HepG2 (cell line): ENCODE results near the gene FIBCD1. TPM values are rescaled to one million over a fixed set of nuclear protein-coding genes. Genes with fewer than 3 reads are reported as not detected.

ENCODE experiments used
- ATAC-seq: fragments of 200-7000 bp; cut with Tn5 transposase; 3 replicates; pipeline ENCODE4 v1.9.1; 2020; ENCODE audit warnings: mild to moderate bottlenecking, moderate library complexity
- BruUV-seq: library from RNA; stranded (reverse); fragments of 400-500 nt; replicated peaks from 2 replicates; lab custom pipeline; 2021; lab: Mats Ljungman, UMichigan
- CTCF ChIA-PET: fragments of 300-600 bp; formaldehyde crosslinking; extraction: SDS; loops from one replicate; lab custom pipeline; 2021; ENCODE audit warnings: low total read pairs, inconsistent platforms, low intra/inter-chr PET ratio; lab: Yijun Ruan, JAX
- POLR2A ChIA-PET: fragments of 350-600 bp; sonication (Branson Sonifier 250); formaldehyde crosslinking; loops from one replicate; lab custom pipeline; 2020; ENCODE audit warnings: antibody characterized with exemption, inconsistent platforms; lab: Yijun Ruan, JAX
- DNase-seq: peaks from one replicate; pipeline ENCODE4 v3.0.0-alpha.2; 2015; ENCODE audit warnings: low spot score
- FAIRE-seq: peaks from 3 replicates; lab custom pipeline; 2011; peaks lifted over from hg19 to GRCh38; lab: Jason Lieb, UNC
- H2AFZ ChIP-seq: one replicate; pipeline ENCODE4 v1.6.1; 2011; ENCODE audit warnings: low read length, inconsistent platforms
- H3K27ac ChIP-seq: fragments of 300-600 bp; 3 replicates; pipeline ENCODE4 v1.8.0; 2011; ENCODE audit warnings: mixed run types, mild to moderate bottlenecking, mixed read lengths, low read length, inconsistent platforms; ENCODE audit not compliant: insufficient read depth; ENCODE audit errors: extremely low read length
- H3K27me3 ChIP-seq, 2 experiments: fragments of 200-600 bp in 1 of 2; 2 replicates in 1 of 2; 3 replicates in 1 of 2; pipeline versions ENCODE4 v1.6.0 to v1.8.0; 2011; ENCODE audit warnings: low read length in 2 of 2, mild to moderate bottlenecking in 2 of 2, moderate library complexity in 2 of 2, inconsistent platforms in 1 of 2; ENCODE audit not compliant: insufficient read depth in 2 of 2, control insufficient read depth in 1 of 2
- H3K36me3 ChIP-seq, 2 experiments: fragments of 200-600 bp in 1 of 2; replicated peaks in 1 of 2; 2 replicates in 1 of 2; 3 replicates in 1 of 2; pipeline versions ENCODE4 v1.5.1 to v1.8.0; 2011; ENCODE audit warnings: low read length in 2 of 2, inconsistent platforms in 1 of 2; ENCODE audit not compliant: insufficient read depth in 2 of 2, control insufficient read depth in 1 of 2
- H3K4me1 ChIP-seq: 2 replicates; pipeline ENCODE4 v1.5.1; 2012; ENCODE audit warnings: low read length, inconsistent platforms; ENCODE audit not compliant: insufficient read depth
- H3K4me2 ChIP-seq: 2 replicates; pipeline ENCODE4 v1.6.0; 2011; ENCODE audit warnings: low read depth, low read length, inconsistent platforms
- H3K4me3 ChIP-seq, 3 experiments: fragments of 200-600 bp in 1 of 3; sonication (generic), shearing (Covaris generic) in 1 of 3; replicated peaks in 1 of 3; 2 replicates each; pipeline ENCODE4 v1.5.1; 2011 to 2016; ENCODE audit warnings: low read length in 3 of 3, inconsistent platforms in 2 of 3, low read depth in 2 of 3, mild to moderate bottlenecking in 2 of 3, control low read depth in 1 of 3, mixed read lengths in 1 of 3; ENCODE audit not compliant: insufficient read depth in 1 of 3
- H3K79me2 ChIP-seq: one replicate; pipeline ENCODE4 v1.6.1; 2011; ENCODE audit warnings: low read length, inconsistent platforms; ENCODE audit not compliant: insufficient read depth
- H3K9ac ChIP-seq: 2 replicates; pipeline ENCODE4 v1.6.0; 2011; ENCODE audit warnings: mild to moderate bottlenecking, low read depth, low read length, inconsistent platforms; ENCODE audit not compliant: insufficient read depth
- H3K9me3 ChIP-seq: 2 replicates; pipeline ENCODE4 v1.5.1; 2012; ENCODE audit warnings: mild to moderate bottlenecking, low read length
- H4K20me1 ChIP-seq: 2 replicates; pipeline ENCODE4 v1.6.0; 2011; ENCODE audit warnings: inconsistent platforms, mild to moderate bottlenecking, low read length, moderate library complexity; ENCODE audit not compliant: insufficient read depth
- BCL3 ChIP-seq: sonication (generic); formaldehyde crosslinking; IDR thresholded peaks from 2 replicates; pipeline ENCODE4 v1.5.1; 2020; ENCODE audit warnings: mild to moderate bottlenecking, missing genetic modification reagents, moderate library complexity
- IKZF1 ChIP-seq: fragments of 450-650 bp; IDR thresholded peaks from 2 replicates; pipeline ENCODE4 v1.7.1; 2016
- KDM1A ChIP-seq: IDR thresholded peaks from 2 replicates; pipeline ENCODE4 v1.6.1; 2016; ENCODE audit warnings: missing compliant biosample characterization
- PPARG ChIP-seq: conservative IDR thresholded peaks from 2 replicates; pipeline ENCODE4 v1.6.1; 2016; ENCODE audit warnings: missing biosample characterization, missing genetic modification reagents
- SMAD9 ChIP-seq: sonication (generic); formaldehyde crosslinking; IDR thresholded peaks from 2 replicates; pipeline ENCODE4 v1.5.1; 2020; ENCODE audit warnings: mild to moderate bottlenecking, missing genetic modification reagents
- SSRP1 ChIP-seq: IDR thresholded peaks from 2 replicates; pipeline ENCODE4 v1.6.1; 2016; ENCODE audit warnings: control low read depth
- YEATS2 ChIP-seq: sonication (generic); formaldehyde crosslinking; IDR thresholded peaks from 2 replicates; pipeline ENCODE4 v1.4.0; 2020; ENCODE audit warnings: missing genetic modification reagents, borderline replicate concordance
- ZNF17 ChIP-seq: sonication (generic); formaldehyde crosslinking; IDR thresholded peaks from 2 replicates; pipeline ENCODE4 v1.5.0; 2020; ENCODE audit warnings: mild to moderate bottlenecking, missing genetic modification reagents
- WGBS: methylation state at CpG from one replicate; pipeline ENCODE4 v1.1.6; 2017; ENCODE audit warnings: low lambda C conversion rate; 5-methylcytosine and 5-hydroxymethylcytosine counted together
- in situ Hi-C: cut with HindIII; loops from 2 replicates; pipeline ENCODE4 v1.10.0; 2017; ENCODE audit warnings: low pct_unique_long_range_greater_than_20kb; ENCODE audit not compliant: extremely low pct_ligation_motif_present
- intact Hi-C: fragments of 100-400 bp; cut with micrococcal nuclease; formaldehyde crosslinking; loops from one replicate; pipeline ENCODE4 v1.10.0; 2022; ENCODE audit not compliant: unreplicated experiment
- polyA plus RNA-seq, 8 experiments: library from polyadenylated mRNA; depleted of rRNA in 3 of 8; stranded (reverse) in 7 of 8; unstranded in 1 of 8; fragments of >200 nt; fragmentation: Illumina TruSeq in 4 of 8; extraction: Trizol in 4 of 8; gene quantifications; 2 replicates each; pipeline versions ENCODE4 v1.2.1 to v1.2.3, GENCODE V29; 2011 to 2016; ENCODE audit warnings: low read depth in 4 of 8, missing spikeins in 1 of 8, mixed read lengths in 1 of 8; ENCODE audit not compliant: insufficient read depth in 1 of 8
- total RNA-seq, 5 experiments: library from RNA; depleted of rRNA; stranded (reverse); fragments of >200 nt; fragmentation: Illumina TruSeq; extraction: Trizol; gene quantifications; 2 replicates each; pipeline ENCODE4 v1.2.3, GENCODE V29; 2016; ENCODE audit warnings: low read depth in 1 of 5

The FIBCD1 gene
- total and polyA plus RNA-seq, 2 of the 13 experiments (the other 11 are each of a cell fraction or from before 2014, with no cell fraction given) = 0.55 to 0.89 TPM

- POLR2A ChIA-PET = no interaction called here
- Histone ChIP-seq H3K4me3 (no peak overlapping the region), H3K9ac (no peak overlapping the region), H3K4me2 (no peak overlapping the region), H3K79me2 (no peaks in the 10 kb centered on the region), H4K20me1 (no peaks in the 10 kb centered on the region), H3K36me3 (no peaks in the 10 kb centered on the region), H3K27ac (no peak overlapping the region)
- no peak for ATAC-seq
- intact Hi-C loops (no loop called here), in situ Hi-C loops (no loop called here)
- WGBS = 11% methylated on average over 6 of the region's 12 CpGs
- BruUV-seq = no TSS peak
- FAIRE-seq = no peak
- no peak for TF ChIP-seq IKZF1
- no peak for TF ChIP-seq SSRP1 (CRISPR knock-in tag)
- no peak for TF ChIP-seq ZNF17 (CRISPR knock-in tag)
- TF ChIP-seq, all 625 proteins: peak for 0
- H2AFZ ChIP-seq = no peak overlapping the region
- peaks cover 17 to 78% of the 10 kb centered on the region in 2 experiments; a peak in 4 of 5 replicates for H3K27me3 ChIP-seq
- CTCF ChIA-PET = no interaction called here
- H3K9me3 ChIP-seq = no peaks in the 10 kb centered on the region
- DNase-seq = no peak
- no peaks in the 10 kb centered on the region for H3K4me1 ChIP-seq
These were observed 32.3 kb upstream of the FIBCD1 start for GRCh38 chr9:130971294-130971849.

DNA sequence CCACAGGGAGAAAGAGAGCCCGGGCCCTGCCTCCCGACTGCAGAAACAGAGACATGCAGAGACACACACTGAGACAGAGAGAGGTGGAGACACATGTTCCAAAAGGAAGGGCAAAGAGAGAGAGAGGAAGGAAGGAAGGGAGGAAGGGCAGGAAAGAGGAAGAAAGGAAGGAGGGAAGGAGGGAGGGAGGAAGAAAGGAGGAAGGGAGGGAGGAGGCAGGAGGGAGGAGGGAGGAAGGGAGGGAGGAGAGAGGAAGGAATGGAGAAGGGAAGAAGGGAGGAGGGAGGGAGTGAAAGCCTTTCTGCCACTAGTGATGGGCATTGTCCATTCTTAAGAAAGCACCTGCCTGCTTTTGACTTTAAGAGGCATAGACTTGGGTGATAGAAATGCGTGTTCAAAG, 31.8 kb upstream of the FIBCD1 start:
- H3K27me3 ChIP-seq = peaks cover 17 to 75% of the 10 kb centered on the region in 2 experiments; a peak in 4 of 5 replicates
- CTCF ChIA-PET = no interaction called here
- intact Hi-C loops = no loop called here

More for the DNA sequence above, 31.8 kb upstream of the FIBCD1 start:
- Histone ChIP-seq H3K9me3 (no peaks in the 10 kb centered on the region), H3K4me3 (no peak overlapping the region), H3K36me3 (no peaks in the 10 kb centered on the region), H3K4me1 (no peaks in the 10 kb centered on the region), H4K20me1 (no peaks in the 10 kb centered on the region), H3K9ac (no peak overlapping the region), H3K27ac (no peak overlapping the region), H3K4me2 (no peak overlapping the region), H2AFZ (no peak overlapping the region), H3K79me2 (no peaks in the 10 kb centered on the region)
- no TSS peak for BruUV-seq
- ATAC-seq (no peak), FAIRE-seq (no peak), DNase-seq (no peak)
- in situ Hi-C loops = no loop called here
- POLR2A ChIA-PET = no interaction called here
- 12% methylated on average over 3 of the region's 3 CpGs for WGBS
- TF ChIP-seq YEATS2 (no peak), KDM1A (CRISPR knock-in tag) (no peak), BCL3 (CRISPR knock-in tag) (no peak), PPARG (no peak), SMAD9 (CRISPR knock-in tag) (no peak)
